ENCODE results near the gene LMF2.
"Not testable (repeated sequence)": the region's sequence is repeated elsewhere in the genome, so short reads cannot be mapped to it uniquely, and the experiment has no call there.

The LMF2 gene

GRCh38 chr22:50522806-50523438, 15.4 kb upstream of the LMF2 start:
- no peak for DNase-seq

GRCh38 chr22:50522208-50522805, 14.8 kb upstream of the LMF2 start:
- DNase-seq: no peak

DNA sequence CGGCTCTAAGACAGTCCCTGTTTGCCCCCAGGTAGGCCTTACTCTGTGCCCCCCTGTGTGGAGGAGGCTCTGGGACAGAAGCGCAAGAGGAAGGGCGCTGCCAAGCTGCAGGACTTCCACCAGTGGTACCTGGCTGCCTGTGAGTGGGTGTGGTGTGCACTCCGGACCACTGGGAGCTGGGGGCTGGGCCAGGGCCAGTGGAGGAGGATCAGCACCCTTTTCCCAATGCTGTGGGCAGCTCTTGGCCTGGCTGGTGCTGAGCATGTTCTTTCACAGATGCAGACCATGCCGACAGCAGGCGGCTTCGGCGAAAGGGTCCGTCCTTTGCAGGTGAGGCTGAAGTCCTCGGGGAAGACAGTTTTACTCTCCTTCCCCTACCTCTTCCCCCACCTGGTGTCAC, 14.2 kb upstream of the LMF2 start:
- no peak for DNase-seq

GRCh38 chr22:50520826-50521453, 13.4 kb upstream of the LMF2 start:
- no peak for DNase-seq

- not testable (repeated sequence) for DNase-seq
Observed at GRCh38 chr22:50520184-50520583, 12.7 kb upstream of the LMF2 start.

GRCh38 chr22:50519151-50519550, 11.6 kb upstream of the LMF2 start:
- DNase-seq: no peak

GRCh38 chr22:50518606-50519005, 11.1 kb upstream of the LMF2 start:
- no peak for DNase-seq

GRCh38 chr22:50517495-50518260, 10.2 kb upstream of the LMF2 start:
- no peak for DNase-seq

DNA sequence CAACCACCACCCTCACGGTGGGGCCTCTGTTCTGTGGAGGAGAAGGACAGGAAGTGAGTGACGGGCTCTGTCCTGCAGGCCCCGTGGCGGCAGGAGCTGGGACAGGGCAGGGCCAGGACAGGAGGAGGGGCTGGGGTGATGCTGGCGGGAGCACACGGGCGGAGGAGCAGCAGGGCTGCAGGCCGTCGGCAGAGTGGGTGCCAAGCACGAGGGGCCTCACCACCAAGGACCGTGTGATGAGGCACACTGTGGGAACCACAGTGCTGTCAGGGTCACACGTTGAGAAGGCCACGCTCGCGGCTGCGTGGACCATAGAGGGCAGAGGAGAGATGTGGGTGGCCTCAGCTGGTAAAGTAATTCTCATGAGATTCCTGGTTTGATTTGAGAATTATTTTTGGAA, 9.4 kb upstream of the LMF2 start:
- DNase-seq: no peak

DNA sequence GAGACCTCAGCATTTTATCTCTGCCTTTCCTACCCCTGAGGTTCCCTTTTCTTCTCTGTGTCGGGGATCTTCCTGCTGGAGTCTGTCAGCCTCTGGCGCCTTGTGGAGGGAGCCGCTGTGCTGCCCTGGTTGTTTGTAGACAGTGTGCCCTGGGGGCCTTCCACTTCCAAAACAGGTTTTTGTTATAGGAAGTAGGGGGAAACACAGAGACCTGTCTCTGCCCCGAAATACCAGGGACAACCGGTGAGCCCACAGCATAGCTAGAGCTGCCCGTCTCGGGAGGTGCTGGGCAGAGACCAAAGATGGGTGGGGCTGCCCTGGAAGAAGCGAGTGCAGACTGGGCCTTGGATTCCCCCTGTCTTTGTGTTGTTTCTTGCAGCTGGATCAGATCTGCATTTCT, 8.6 kb upstream of the LMF2 start:
- DNase-seq: no peak

DNA sequence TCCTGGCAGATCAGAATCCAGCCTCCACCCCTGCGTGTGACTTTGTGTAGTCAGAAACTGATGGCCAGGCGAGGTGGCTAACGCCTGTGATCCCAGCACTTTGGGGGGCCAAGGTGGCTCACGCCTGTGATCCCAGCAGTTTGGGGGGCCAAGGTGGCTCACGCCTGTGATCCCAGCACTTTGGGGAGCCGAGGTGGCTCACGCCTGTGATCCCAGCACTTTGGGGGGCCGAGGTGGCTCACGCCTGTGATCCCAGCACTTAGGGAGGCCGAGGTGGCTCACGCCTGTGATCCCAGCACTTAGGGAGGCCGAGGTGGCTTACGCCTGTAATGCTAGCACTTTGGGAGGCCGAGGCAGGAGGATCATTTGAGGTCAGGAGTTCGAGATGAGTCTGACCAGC, 5.7 kb upstream of the LMF2 start:
- DNase-seq: no peak

DNA sequence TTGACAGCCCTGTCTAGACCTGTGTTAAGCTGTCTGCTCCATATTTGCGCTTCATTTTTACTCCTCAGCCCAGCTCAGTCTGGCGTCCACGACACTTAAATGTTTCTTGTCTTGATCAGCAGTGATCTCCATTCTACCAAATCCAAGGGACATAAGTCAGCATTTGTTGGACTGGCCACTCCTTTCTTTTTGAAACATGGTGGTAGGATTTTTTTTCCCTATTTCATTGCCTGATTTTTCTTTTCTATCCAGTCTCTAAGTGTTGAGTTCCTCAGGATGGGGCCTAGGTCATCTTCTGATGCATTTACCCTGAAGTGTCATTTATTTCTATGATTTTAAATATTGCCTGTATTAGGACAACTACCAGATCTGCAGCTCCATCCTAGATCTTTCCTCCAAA, 1.4 kb upstream of the LMF2 start:
- DNase-seq: no peak

GRCh38 chr22:50507991-50508884, 736 bp upstream of the LMF2 start, which contains the start of gene NCAPH2:
Gene NCAPH2 (plus strand): TSS chr22:50508224. CDS start chr22:50508338, 114 bp downstream.
- peak; percentile 96 to 97 for DNase-seq

DNA sequence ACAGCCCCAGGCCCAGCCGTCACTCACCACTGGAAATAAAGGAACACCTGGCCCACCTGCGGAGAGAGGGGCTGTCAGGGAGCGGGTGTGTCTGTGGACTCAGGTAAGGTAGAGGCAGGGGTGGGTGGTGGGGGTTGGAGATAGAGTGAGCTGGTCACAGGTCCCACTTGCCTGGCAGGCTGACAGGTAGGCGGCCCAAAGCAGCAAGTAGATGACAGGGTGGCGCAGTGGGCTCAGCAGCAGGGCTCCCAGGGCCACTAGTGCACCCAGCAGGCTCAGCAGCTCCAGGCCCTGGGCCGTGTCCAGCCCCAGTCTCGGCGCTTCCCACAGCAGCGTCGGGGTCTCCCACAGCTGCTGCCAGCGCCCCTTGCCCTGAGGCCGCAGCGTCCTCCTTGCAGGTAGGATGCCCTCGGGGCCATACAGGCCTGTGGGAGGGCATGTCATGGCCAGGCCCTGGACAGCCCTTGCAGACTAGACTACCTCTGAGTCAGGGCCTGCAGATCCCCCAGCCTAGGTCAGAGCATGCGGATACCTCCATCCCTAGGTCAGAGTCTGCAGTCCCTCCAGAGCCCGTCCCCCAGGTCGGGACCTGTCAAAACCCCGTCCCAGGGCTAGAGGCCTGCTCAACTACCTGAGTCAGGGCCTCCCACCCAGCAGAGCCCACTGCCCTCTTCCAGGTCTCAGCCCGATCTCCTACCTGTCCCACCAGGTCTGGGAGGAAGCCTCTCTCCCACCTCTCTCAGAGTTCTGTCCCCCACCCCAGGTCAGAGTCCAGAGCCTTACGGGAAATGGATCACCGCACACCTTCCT, 686 bp downstream of the LMF2 start:
- no peak for DNase-seq

GRCh38 chr22:50505776-50506610, 1.5 kb downstream of the LMF2 start:
- DNase-seq: no peak

DNA sequence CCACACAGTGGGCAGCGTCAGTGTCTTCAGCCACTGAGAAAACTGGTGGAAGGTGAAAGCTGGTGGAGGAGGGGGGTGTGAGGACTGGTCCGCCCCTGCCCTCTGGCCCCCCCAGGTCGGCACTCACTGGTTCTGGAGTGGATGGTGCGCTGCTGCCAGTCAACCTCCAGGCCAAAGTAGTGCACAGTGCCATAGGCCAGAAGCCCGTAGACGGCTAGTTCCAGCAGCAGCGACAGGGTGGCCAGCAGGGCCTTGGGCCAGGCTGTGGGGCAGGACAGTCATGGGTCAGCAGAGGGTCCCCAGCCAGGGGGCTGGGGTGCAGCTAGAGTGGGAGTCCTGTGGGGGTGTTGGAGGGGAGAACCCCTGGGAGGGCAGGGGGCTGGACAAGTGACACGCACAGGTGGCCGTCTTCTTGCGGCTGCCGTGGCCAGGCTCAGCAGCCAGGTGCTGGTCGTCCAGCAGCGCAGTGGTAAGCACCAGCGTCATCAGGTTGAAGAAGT, 2.2 kb downstream of the LMF2 start:
- DNase-seq: no peak

- DNase-seq: no peak
Observed at GRCh38 chr22:50504369-50505211, 2.9 kb downstream of the LMF2 start.

GRCh38 chr22:50503475-50504145, 3.9 kb downstream of the LMF2 start:
- no peak for DNase-seq
